ENCODE results near the gene TACC2.
"Not testable (repeated sequence)": the region's sequence is repeated elsewhere in the genome, so short reads cannot be mapped to it uniquely, and the experiment has no call there.

Gene TACC2

DNA sequence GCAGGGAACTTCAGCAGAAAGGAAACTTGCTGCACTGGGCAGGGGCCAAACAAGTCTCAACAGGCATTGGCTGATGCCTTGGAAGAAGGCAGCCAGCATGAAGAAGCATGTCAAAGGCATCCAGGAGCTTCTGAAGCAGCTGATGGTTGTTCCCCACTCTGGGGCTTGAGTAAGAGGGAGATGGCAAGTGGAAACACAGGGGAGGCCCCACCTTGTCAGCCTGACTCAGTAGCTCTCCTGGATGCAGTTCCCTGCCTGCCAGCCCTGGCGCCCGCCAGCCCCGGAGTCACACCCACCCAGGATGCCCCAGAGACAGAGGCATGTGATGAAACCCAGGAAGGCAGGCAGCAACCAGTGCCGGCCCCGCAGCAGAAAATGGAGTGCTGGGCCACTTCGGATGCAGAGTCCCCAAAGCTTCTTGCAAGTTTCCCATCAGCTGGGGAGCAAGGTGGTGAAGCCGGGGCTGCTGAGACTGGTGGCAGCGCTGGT, 96.5 kb downstream of the TACC2 start:
- no peak for TF ChIP-seq Cebpa-rat (IDR thresholded peaks at IDR 0.05)
- H3K27me3 ChIP-seq: no peaks in the 10 kb centered on the region

GRCh38 chr10:122086416-122087240, 97.7 kb downstream of the TACC2 start:
- Histone ChIP-seq H3K36me3 (no peaks in the 10 kb centered on the region), H3K27ac (no peak overlapping the region), H3K4me1 (no peaks in the 10 kb centered on the region), H3K9me3 (no peaks in the 10 kb centered on the region), H4K20me1 (no peaks in the 10 kb centered on the region), H3K9ac (no peak overlapping the region), H3K4me2 (no peak overlapping the region), H3K27me3 (no peaks in the 10 kb centered on the region), H3K4me3 (no peak overlapping the region)
- no peak for TF ChIP-seq Cebpa-rat (IDR thresholded peaks at IDR 0.05)

More for the DNA sequence above, 96.5 kb downstream of the TACC2 start:
- no peaks in the 10 kb centered on the region for H3K4me1 ChIP-seq
- no peak overlapping the region for H3K9ac ChIP-seq
- H4K20me1 ChIP-seq: no peaks in the 10 kb centered on the region
- H3K36me3 ChIP-seq: no peaks in the 10 kb centered on the region
- H3K27ac ChIP-seq: no peak overlapping the region
- no peak overlapping the region for H3K4me3 ChIP-seq
- H3K4me2 ChIP-seq: no peak overlapping the region
- H3K9me3 ChIP-seq: no peaks in the 10 kb centered on the region

GRCh38 chr10:122087436-122087835, 98.5 kb downstream of the TACC2 start:
- Histone ChIP-seq H3K27me3 (no peaks in the 10 kb centered on the region), H3K27ac (no peak overlapping the region)

DNA sequence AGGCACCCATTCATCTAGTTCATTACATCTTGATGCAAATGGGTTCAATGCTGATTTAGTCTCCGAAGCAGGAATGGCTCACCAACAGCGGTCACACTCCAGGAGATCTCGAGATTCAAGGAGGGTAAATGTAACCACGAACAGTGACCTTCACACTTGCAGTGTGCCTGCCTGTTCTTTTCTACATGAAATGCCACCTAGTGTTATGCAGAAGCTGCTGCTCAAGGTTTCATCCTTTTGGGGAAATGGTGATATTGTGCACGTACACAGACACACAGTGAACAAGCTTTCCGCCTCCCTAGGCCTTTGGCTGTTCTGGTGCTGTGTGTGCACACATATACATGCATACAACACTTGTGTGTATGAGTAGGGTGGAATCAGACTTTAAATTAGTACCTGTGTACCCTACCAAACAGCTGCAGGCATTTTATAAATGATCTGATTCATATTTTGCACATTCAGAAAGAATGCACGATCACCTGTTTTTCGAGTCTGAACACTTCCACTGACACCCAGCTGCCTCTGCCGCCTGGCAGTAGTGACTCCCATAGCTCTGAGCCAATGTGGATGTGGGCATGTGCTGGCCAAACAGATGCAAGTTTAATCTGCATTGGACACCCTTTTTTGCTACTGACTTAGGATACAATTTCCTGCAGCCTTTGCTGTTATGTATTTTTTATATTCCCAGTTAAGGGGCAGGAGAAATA, 100.5 kb downstream of the TACC2 start:
- no peaks in the 10 kb centered on the region for H3K9me3 ChIP-seq
- no peak overlapping the region for H3K4me3 ChIP-seq
- H3K4me1 ChIP-seq: no peaks in the 10 kb centered on the region
- no peaks in the 10 kb centered on the region for H3K27me3 ChIP-seq
- no peaks in the 10 kb centered on the region for H4K20me1 ChIP-seq
- no peak overlapping the region for H3K9ac ChIP-seq
- TF ChIP-seq Cebpa-rat (IDR thresholded peaks at IDR 0.05): no peak
- H3K36me3 ChIP-seq: no peaks in the 10 kb centered on the region
- no peak overlapping the region for H3K27ac ChIP-seq
- no peak overlapping the region for H3K4me2 ChIP-seq

More at GRCh38 chr10:122087436-122087835, 98.5 kb downstream of the TACC2 start:
- no peak overlapping the region for H3K4me3 ChIP-seq
- H3K4me1 ChIP-seq: no peaks in the 10 kb centered on the region
- H4K20me1 ChIP-seq: no peaks in the 10 kb centered on the region
- no peaks in the 10 kb centered on the region for H3K9me3 ChIP-seq
- H3K9ac ChIP-seq: no peak overlapping the region
- no peaks in the 10 kb centered on the region for H3K36me3 ChIP-seq
- no peak for TF ChIP-seq Cebpa-rat (IDR thresholded peaks at IDR 0.05)
- no peak overlapping the region for H3K4me2 ChIP-seq

- H3K9me3 ChIP-seq: no peaks in the 10 kb centered on the region
- H3K4me2 ChIP-seq: no peak overlapping the region
- TF ChIP-seq Cebpa-rat (IDR thresholded peaks at IDR 0.05): no peak
- H4K20me1 ChIP-seq: no peaks in the 10 kb centered on the region
- no peaks in the 10 kb centered on the region for H3K36me3 ChIP-seq
- H3K27ac ChIP-seq: no peak overlapping the region
- no peaks in the 10 kb centered on the region for H3K27me3 ChIP-seq
- H3K4me3 ChIP-seq: no peak overlapping the region
- H3K4me1 ChIP-seq: no peaks in the 10 kb centered on the region
- H3K9ac ChIP-seq: no peak overlapping the region
These were observed 102.8 kb downstream of the TACC2 start for GRCh38 chr10:122091722-122092121.

GRCh38 chr10:122093076-122093475, 104.1 kb downstream of the TACC2 start:
- peaks cover 3% of the 10 kb centered on the region; the same call in 1 of the 2 replicates for H3K4me1 ChIP-seq
- no peak for TF ChIP-seq Cebpa-rat (IDR thresholded peaks at IDR 0.05)
- H3K4me2 ChIP-seq: no peak overlapping the region
- no peak overlapping the region for H3K27ac ChIP-seq
- no peaks in the 10 kb centered on the region for H4K20me1 ChIP-seq
- no peaks in the 10 kb centered on the region for H3K36me3 ChIP-seq
- H3K27me3 ChIP-seq: no peaks in the 10 kb centered on the region
- H3K9me3 ChIP-seq: no peaks in the 10 kb centered on the region
- no peak overlapping the region for H3K4me3 ChIP-seq
- H3K9ac ChIP-seq: no peak overlapping the region

DNA sequence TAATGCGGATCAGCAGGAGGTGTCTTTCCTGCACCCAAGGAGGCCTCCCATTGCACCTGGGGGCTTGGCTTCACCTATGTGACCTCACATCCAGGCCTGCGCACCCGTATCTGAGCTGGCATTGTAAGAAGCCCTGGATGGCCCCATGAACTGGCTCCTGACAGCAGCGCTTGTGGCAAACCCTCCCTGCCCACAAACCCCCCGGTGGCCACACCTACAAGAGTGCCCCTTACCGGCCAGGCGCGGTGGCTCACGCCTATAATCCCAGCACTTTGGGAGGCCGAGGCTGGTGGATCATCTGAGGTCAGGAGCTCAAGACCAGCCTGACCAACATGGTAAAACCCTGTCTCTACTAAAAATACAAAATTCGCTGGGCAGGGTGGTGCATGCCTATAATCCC, 107.2 kb downstream of the TACC2 start:
- not testable (repeated sequence) for H3K36me3 ChIP-seq, H3K27ac ChIP-seq, H3K4me2 ChIP-seq, H3K4me3 ChIP-seq, H3K27me3 ChIP-seq, H3K9me3 ChIP-seq, H3K9ac ChIP-seq, H4K20me1 ChIP-seq
- H3K4me1 ChIP-seq: peaks cover 23% of the 10 kb centered on the region

- H4K20me1 ChIP-seq: no peaks in the 10 kb centered on the region
- H3K27ac ChIP-seq: no peak overlapping the region
- H3K36me3 ChIP-seq: no peaks in the 10 kb centered on the region
- H3K4me3 ChIP-seq: no peak overlapping the region
- no peaks in the 10 kb centered on the region for H3K27me3 ChIP-seq
- no peak for TF ChIP-seq Cebpa-rat (IDR thresholded peaks at IDR 0.05)
- H3K4me1 ChIP-seq: peaks cover 23% of the 10 kb centered on the region
- H3K9ac ChIP-seq: no peak overlapping the region
- 0 out of 2 replicates have a peak, but pooled peaks cover 3% of the 10 kb centered on the region for H3K9me3 ChIP-seq
- H3K4me2 ChIP-seq: no peak overlapping the region
These were observed 107.7 kb downstream of the TACC2 start for GRCh38 chr10:122096705-122097104.

- no peaks in the 10 kb centered on the region for H3K27me3 ChIP-seq
- 0 out of 2 replicates have a peak, but pooled peaks cover 3% of the 10 kb centered on the region for H3K9me3 ChIP-seq
- H3K27ac ChIP-seq: no peak overlapping the region
- H3K36me3 ChIP-seq: no peaks in the 10 kb centered on the region
- H4K20me1 ChIP-seq: no peaks in the 10 kb centered on the region
- H3K4me3 ChIP-seq: no peak overlapping the region
- H3K4me1 ChIP-seq: peaks cover 29% of the 10 kb centered on the region
- peak overlapping the region; percentile 66; the same call in 1 of the 2 replicates for H3K4me2 ChIP-seq
- H3K9ac ChIP-seq: no peak overlapping the region
- no peak for TF ChIP-seq Cebpa-rat (IDR thresholded peaks at IDR 0.05)
These were observed 109.0 kb downstream of the TACC2 start for GRCh38 chr10:122097935-122098334.

DNA sequence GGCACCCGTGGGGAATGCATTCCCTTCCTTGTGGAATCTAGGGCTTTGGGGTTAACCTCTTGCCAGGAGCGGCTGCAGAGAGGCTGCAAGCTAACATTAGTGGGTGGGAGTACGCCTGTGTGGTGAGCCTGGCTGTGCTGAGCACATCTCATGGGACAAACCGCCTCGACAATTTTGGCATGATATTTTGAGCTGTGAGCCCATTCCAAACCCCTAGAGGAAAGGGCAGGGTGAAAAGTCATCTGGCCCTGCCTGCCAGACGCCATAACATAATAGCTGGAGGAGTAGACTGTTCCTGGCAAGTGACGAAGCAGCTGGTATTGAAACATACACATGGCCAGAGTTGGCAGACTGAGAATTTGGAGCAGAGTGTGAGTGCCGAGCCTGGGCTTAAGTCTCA, 110.0 kb downstream of the TACC2 start:
- TF ChIP-seq Cebpa-rat (IDR thresholded peaks at IDR 0.05): no peak
- Histone ChIP-seq H3K9me3 (0 out of 2 replicates have a peak, but pooled peaks cover 3% of the 10 kb centered on the region), H3K4me3 (no peak overlapping the region), H3K27me3 (no peaks in the 10 kb centered on the region), H3K4me1 (peaks cover 32% of the 10 kb centered on the region), H4K20me1 (no peaks in the 10 kb centered on the region), H3K27ac (no peak overlapping the region), H3K36me3 (no peaks in the 10 kb centered on the region), H3K9ac (no peak overlapping the region), H3K4me2 (peak overlapping the region; percentile 66)

Measured in BLaER1 (cell line).